Aorta (tissue), 5 donors: ENCODE measurements around the gene NSA2. TPM values are rescaled to one million over a fixed set of nuclear protein-coding genes. Genes with fewer than 3 reads are reported as not detected.
"Not testable (repeated sequence)": the region's sequence is repeated elsewhere in the genome, so short reads cannot be mapped to it uniquely, and the experiment has no call there.

Experiments used
- ATAC-seq: fragments of 200-7000 bp; cut with Tn5 transposase; one replicate; pipeline ENCODE4 v1.9.1; 2022; ENCODE audit warnings: moderate library complexity; ENCODE audit not compliant: low FRiP score
- DNase-seq, 2 donors: peaks; one replicate each; pipeline ENCODE4 v3.0.0-alpha.2; 2020
- H3K27ac ChIP-seq, 2 donors: one replicate each; pipeline ENCODE4 v1.5.1; 2013; ENCODE audit warnings: low read length in 2 of 2, mild to moderate bottlenecking in 2 of 2, moderate library complexity in 2 of 2, control low read depth in 1 of 2, inconsistent platforms in 1 of 2, low read depth in 1 of 2
- H3K27me3 ChIP-seq, 2 donors: one replicate each; pipeline ENCODE4 v1.6.1; 2013; ENCODE audit warnings: control low read depth in 1 of 2, low read length in 1 of 2, mild to moderate bottlenecking in 1 of 2, moderate library complexity in 1 of 2; ENCODE audit not compliant: insufficient read depth in 2 of 2, control insufficient read depth in 1 of 2
- H3K36me3 ChIP-seq, 2 donors: one replicate each; pipeline ENCODE4 v1.6.1; 2013; ENCODE audit warnings: control low read depth in 1 of 2, low read length in 1 of 2, mild to moderate bottlenecking in 1 of 2; ENCODE audit not compliant: insufficient read depth in 2 of 2, control insufficient read depth in 1 of 2
- H3K4me1 ChIP-seq, 2 donors: one replicate each; pipeline ENCODE4 v1.6.1; 2013; ENCODE audit warnings: low read length in 2 of 2, control low read depth in 1 of 2, mild to moderate bottlenecking in 1 of 2, moderate library complexity in 1 of 2; ENCODE audit not compliant: insufficient read depth in 2 of 2, control insufficient read depth in 1 of 2
- H3K4me3 ChIP-seq, 2 donors: one replicate each; pipeline ENCODE4 v1.5.1; 2013; ENCODE audit warnings: low read length in 2 of 2, control low read depth in 1 of 2, mild to moderate bottlenecking in 1 of 2
- H3K9me3 ChIP-seq: one replicate; pipeline ENCODE4 v1.6.1; 2013; ENCODE audit warnings: mild to moderate bottlenecking, low read length; ENCODE audit not compliant: control insufficient read depth
- WGBS, 2 donors: extraction: QIAGEN DNeasy Blood & Tissue Kit; methylation state at CpG; one replicate each; pipeline ENCODE4 v1.1.7; 2013; 5-methylcytosine and 5-hydroxymethylcytosine counted together
- intact Hi-C, 2 donors: fragments of 100-400 bp; cut with DNase I; formaldehyde crosslinking; loops; one replicate each; pipeline versions ENCODE4 v1.14.2 to v1.15.0; 2022
- polyA plus RNA-seq, 2 donors: library from polyadenylated mRNA; stranded (reverse); fragments of 200-250 nt; gene quantifications; one replicate each; pipeline ENCODE4 v1.2.3, GENCODE V29; 2013
- total RNA-seq, 2 donors: library from RNA; stranded (reverse); fragmentation: NEBNext Ultra II Directional; extraction: Animal tissue kit (Norgen Biotek cat#: 25700); gene quantifications; one replicate each; pipeline ENCODE4 v1.2.1, GENCODE V29; 2021
- donor health status: healthy with polysubstance abuse.
- donor health status: Bipolar disorder and iron deficiency.
- donor health status: DM: no; HTN: no; CAD: no.
- donor health status: DM: no; HTN: no; CAD: no.
- donor health status: DM: yes; HTN: yes; CAD: no.

Gene NSA2
- total and polyA plus RNA-seq, 4 donors: 50.9 to 307 (median 84.3) TPM

DNA sequence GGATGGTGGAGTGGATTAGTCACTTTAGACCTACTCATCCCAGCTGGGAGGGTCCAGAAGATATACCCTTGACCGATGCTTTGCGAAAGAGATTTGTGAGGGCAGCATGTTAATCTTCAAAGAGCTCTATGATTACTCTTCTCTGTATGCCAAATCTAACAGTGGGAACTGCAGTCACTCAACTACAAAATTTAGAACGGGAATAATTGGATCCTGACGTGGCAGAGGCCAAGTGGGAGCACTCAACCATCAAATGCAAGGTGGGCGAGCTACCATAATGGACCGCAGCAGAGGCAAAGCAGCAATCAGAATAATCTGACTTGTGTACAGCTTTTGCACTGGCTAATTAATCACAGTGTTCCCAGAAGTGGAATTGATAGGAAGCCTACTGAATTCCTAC is 20.4 kb downstream of the NSA2 start:
- no peak overlapping the region for H3K27ac ChIP-seq
- WGBS, 2 donors: 96 to 98% methylated on average over 6 of the region's 6 CpGs
- no peaks in the 10 kb centered on the region for H3K9me3 ChIP-seq
- ATAC-seq: no peak
- H3K27me3 ChIP-seq: no peaks in the 10 kb centered on the region
- no peaks in the 10 kb centered on the region for H3K36me3 ChIP-seq
- intact Hi-C loops: no loop called here
- H3K4me3 ChIP-seq: no peak overlapping the region
- DNase-seq: no peak
- no peaks in the 10 kb centered on the region for H3K4me1 ChIP-seq

GRCh38 chr5:74791669-74792068 is 24.6 kb downstream of the NSA2 start:
- DNase-seq, H3K9me3 ChIP-seq, H3K36me3 ChIP-seq, H3K27me3 ChIP-seq, H3K4me1 ChIP-seq, H3K27ac ChIP-seq, ATAC-seq, intact Hi-C loops, H3K4me3 ChIP-seq: not testable (repeated sequence)
- WGBS, 2 donors: 94 to 99% methylated on average over 3 of the region's 3 CpGs

GRCh38 chr5:74798977-74799911 is 32.2 kb downstream of the NSA2 start:
- no peaks in the 10 kb centered on the region for H3K36me3 ChIP-seq
- H3K27me3 ChIP-seq: no peaks in the 10 kb centered on the region
- no peak overlapping the region for H3K27ac ChIP-seq
- DNase-seq (no peak), ATAC-seq (no peak)
- H3K4me1 ChIP-seq: no peaks in the 10 kb centered on the region
- no peaks in the 10 kb centered on the region for H3K9me3 ChIP-seq
- H3K4me3 ChIP-seq: no peak overlapping the region
- 88% methylated on average over 21 of the region's 21 CpGs for WGBS, 2 donors
- intact Hi-C loops: no loop called here

DNA sequence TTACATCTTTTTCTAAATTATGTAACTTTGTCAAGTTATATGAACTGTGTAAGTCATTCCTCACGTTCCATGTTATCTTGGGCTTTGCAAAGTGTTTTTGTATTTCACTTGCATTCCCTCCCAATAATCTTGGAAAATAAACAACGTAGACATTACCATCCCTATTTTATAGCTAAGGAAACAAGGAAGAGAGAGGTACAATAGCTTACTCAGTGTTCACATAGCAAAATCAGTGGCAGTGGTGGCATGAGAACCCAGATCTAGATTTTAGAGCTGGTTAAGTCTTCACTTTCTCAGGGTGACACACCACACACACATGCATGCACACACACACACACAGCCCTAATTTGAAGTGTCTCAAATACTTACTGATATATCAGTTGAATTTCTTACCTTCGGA is 34.1 kb downstream of the NSA2 start:
- H3K36me3 ChIP-seq: no peaks in the 10 kb centered on the region
- 71 to 78% methylated on average over 3 of the region's 3 CpGs for WGBS, 2 donors
- no peaks in the 10 kb centered on the region for H3K27me3 ChIP-seq
- DNase-seq: no peak
- no peak overlapping the region for H3K4me3 ChIP-seq
- intact Hi-C loops: no loop called here
- no peaks in the 10 kb centered on the region for H3K9me3 ChIP-seq
- H3K27ac ChIP-seq: no peak overlapping the region
- no peaks in the 10 kb centered on the region for H3K4me1 ChIP-seq
- no peak for ATAC-seq

DNA sequence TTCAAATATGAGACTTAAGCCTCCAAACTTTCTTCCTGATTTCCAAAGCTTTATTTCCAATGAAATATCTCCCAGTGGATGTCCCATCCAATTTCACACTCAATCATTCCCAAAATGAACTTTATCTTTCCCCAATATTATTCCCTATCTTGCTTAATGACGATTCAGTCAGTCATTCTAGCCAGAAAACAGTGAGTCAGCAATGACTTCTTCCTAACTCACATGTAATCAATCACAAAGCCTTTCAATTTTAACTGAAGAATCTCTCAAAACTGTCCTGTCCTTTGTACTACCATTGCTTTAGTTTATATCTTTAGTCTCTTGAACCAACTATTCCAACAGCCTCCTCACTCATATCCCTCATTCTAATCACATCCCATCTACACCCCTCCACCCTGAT is 34.9 kb downstream of the NSA2 start:
- 54 to 55% methylated on average over 1 of the region's 1 CpG for WGBS, 2 donors
- Histone ChIP-seq H3K36me3 (no peaks in the 10 kb centered on the region), H3K4me1 (no peaks in the 10 kb centered on the region), H3K27ac (no peak overlapping the region), H3K4me3 (no peak overlapping the region), H3K9me3 (no peaks in the 10 kb centered on the region), H3K27me3 (no peaks in the 10 kb centered on the region)
- DNase-seq (no peak), ATAC-seq (no peak)
- intact Hi-C loops: no loop called here

DNA sequence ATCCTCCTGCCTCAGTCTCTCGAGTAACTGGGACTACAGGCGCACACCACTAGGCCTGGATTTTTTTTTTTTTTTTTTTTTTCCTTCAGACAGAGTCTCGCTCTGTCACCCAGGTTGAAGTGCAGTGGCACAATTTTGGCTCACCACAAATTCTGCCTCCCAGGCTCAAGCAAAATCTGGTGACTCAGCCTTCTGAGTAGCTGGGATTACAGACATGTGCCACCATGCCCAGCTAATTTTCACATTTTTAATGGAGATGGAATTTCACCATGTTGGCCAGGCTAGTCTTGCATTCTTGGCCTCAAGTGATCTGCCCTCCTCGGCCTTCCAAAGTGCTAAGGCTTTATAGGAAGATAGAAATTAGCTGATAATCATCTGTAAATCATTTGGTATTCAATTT is 43.9 kb downstream of the NSA2 start:
- H3K36me3 ChIP-seq: no peaks in the 10 kb centered on the region
- intact Hi-C loops: no loop called here
- no peak overlapping the region for H3K4me3 ChIP-seq
- no peaks in the 10 kb centered on the region for H3K27me3 ChIP-seq
- DNase-seq: no peak
- no peak overlapping the region for H3K27ac ChIP-seq
- WGBS, 2 donors: 88 to 93% methylated on average over 4 of the region's 4 CpGs
- no peak for ATAC-seq
- H3K9me3 ChIP-seq: no peaks in the 10 kb centered on the region
- H3K4me1 ChIP-seq: no peaks in the 10 kb centered on the region

GRCh38 chr5:74816875-74817274 is 49.8 kb downstream of the NSA2 start:
- H3K27me3 ChIP-seq: no peaks in the 10 kb centered on the region
- no peak for DNase-seq
- H3K27ac ChIP-seq: no peak overlapping the region
- H3K36me3 ChIP-seq: no peaks in the 10 kb centered on the region
- ATAC-seq: no peak
- H3K4me1 ChIP-seq: no peaks in the 10 kb centered on the region
- no peaks in the 10 kb centered on the region for H3K9me3 ChIP-seq
- H3K4me3 ChIP-seq: no peak overlapping the region
- 50 to 61% methylated on average over 1 of the region's 1 CpG for WGBS, 2 donors
- intact Hi-C loops: no loop called here

DNA sequence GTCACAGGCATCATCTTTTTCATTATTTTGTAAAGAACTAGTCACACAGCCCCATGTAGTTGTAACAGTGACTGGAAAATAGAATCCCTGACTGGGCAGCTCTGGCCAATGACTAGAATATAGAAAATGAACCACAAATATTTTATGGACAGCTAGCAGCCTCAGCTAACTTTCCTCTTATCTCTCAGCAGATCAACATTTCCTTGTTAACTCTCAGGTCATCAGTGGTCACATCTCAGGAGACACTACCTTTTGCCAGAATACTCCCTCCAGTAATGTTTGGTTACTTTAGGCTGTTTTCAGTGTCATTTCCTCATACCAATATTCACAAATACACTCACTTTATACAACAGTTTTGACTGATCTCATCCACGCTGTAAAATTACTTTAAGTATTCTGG is 55.2 kb downstream of the NSA2 start:
- WGBS, 2 donors: 97 to 98% methylated on average over 1 of the region's 1 CpG
- H3K27ac ChIP-seq: no peak overlapping the region
- H3K9me3 ChIP-seq: no peaks in the 10 kb centered on the region
- H3K4me3 ChIP-seq: no peak overlapping the region
- no peaks in the 10 kb centered on the region for H3K27me3 ChIP-seq
- no peaks in the 10 kb centered on the region for H3K4me1 ChIP-seq
- ATAC-seq (no peak), DNase-seq (no peak)
- H3K36me3 ChIP-seq: no peaks in the 10 kb centered on the region
- intact Hi-C loops: no loop called here

- intact Hi-C loops: no loop called here
- DNase-seq: no peak
- no peak for ATAC-seq
- no peaks in the 10 kb centered on the region for H3K27me3 ChIP-seq
- no peak overlapping the region for H3K4me3 ChIP-seq
- WGBS, 2 donors: 91 to 93% methylated on average over 7 of the region's 7 CpGs
- H3K27ac ChIP-seq: no peak overlapping the region
- no peaks in the 10 kb centered on the region for H3K9me3 ChIP-seq
- H3K4me1 ChIP-seq: no peaks in the 10 kb centered on the region
- no peaks in the 10 kb centered on the region for H3K36me3 ChIP-seq
Measured at GRCh38 chr5:74829413-74829812, 62.4 kb downstream of the NSA2 start.
